Activated CD8-positive, alpha-beta memory T cell treated with anti-CD3 and anti-CD28 coated beads, Interleukin-2, amount 50 U/mL, for 24 hours (primary cell): ENCODE measurements around the gene NCF2.

ENCODE experiments used
- DNase-seq: peaks from one replicate; pipeline ENCODE4 v3.0.0-alpha.2; 2020; ENCODE audit errors: extremely low read depth

Gene NCF2

GRCh38 chr1:183583466-183583865 lies 6.8 kb downstream of the NCF2 start:
- no peak for DNase-seq

- DNase-seq = no peak
Observed at GRCh38 chr1:183582021-183582713, 8.1 kb downstream of the NCF2 start.

GRCh38 chr1:183580281-183580682 lies 10.0 kb downstream of the NCF2 start:
- DNase-seq = no peak

- DNase-seq = no peak
Observed at GRCh38 chr1:183578856-183579255, 11.4 kb downstream of the NCF2 start.

GRCh38 chr1:183577897-183578465 lies 12.3 kb downstream of the NCF2 start:
- DNase-seq = no peak

- no peak for DNase-seq
Observed at GRCh38 chr1:183576537-183576936, 13.7 kb downstream of the NCF2 start.

GRCh38 chr1:183575606-183576005 lies 14.7 kb downstream of the NCF2 start:
- DNase-seq = no peak

GRCh38 chr1:183572721-183573120 lies 17.5 kb downstream of the NCF2 start:
- no peak for DNase-seq

- DNase-seq = no peak
Observed at GRCh38 chr1:183571678-183572268, 18.5 kb downstream of the NCF2 start.

GRCh38 chr1:183570451-183570850 lies 19.8 kb downstream of the NCF2 start:
- no peak for DNase-seq

GRCh38 chr1:183569801-183570200 lies 20.5 kb downstream of the NCF2 start:
- no peak for DNase-seq

- DNase-seq = no peak
Observed at GRCh38 chr1:183569141-183569540, 21.1 kb downstream of the NCF2 start.

- no peak for DNase-seq
Observed at GRCh38 chr1:183568176-183569021, 21.9 kb downstream of the NCF2 start.

GRCh38 chr1:183567584-183567983 lies 22.7 kb downstream of the NCF2 start:
- DNase-seq = no peak

- no peak for DNase-seq
Observed at GRCh38 chr1:183566026-183566425, 24.2 kb downstream of the NCF2 start.

GRCh38 chr1:183565261-183565660 lies 25.0 kb downstream of the NCF2 start:
- no peak for DNase-seq

- DNase-seq = no peak
Observed at GRCh38 chr1:183562701-183563100, 27.6 kb downstream of the NCF2 start.

GRCh38 chr1:183559061-183559460 lies 31.2 kb downstream of the NCF2 start:
- DNase-seq = no peak

GRCh38 chr1:183554577-183554976 lies 35.7 kb downstream of the NCF2 start:
- DNase-seq = no peak

- DNase-seq = no peak
Observed at GRCh38 chr1:183553764-183554163, 36.5 kb downstream of the NCF2 start.

GRCh38 chr1:183553331-183553730 lies 36.9 kb downstream of the NCF2 start:
- DNase-seq = no peak

GRCh38 chr1:183552891-183553290 lies 37.4 kb downstream of the NCF2 start:
- no peak for DNase-seq

GRCh38 chr1:183552441-183552840 lies 37.8 kb downstream of the NCF2 start:
- no peak for DNase-seq
